Kidney (tissue), 14 donors: ENCODE results near the gene PIK3R1. TPM values are rescaled to one million over a fixed set of nuclear protein-coding genes. Genes with fewer than 3 reads are reported as not detected.

Experiments
- DNase-seq, 5 donors: peaks; one replicate each; pipeline ENCODE4 v3.0.0-alpha.2; 2013 to 2020
- FAIRE-seq: peaks from 2 replicates; lab custom pipeline; 2012; peaks lifted over from hg19 to GRCh38; lab: Jason Lieb, UNC
- H3K27ac ChIP-seq, 2 donors: one replicate each; pipeline ENCODE4 v1.7.0; 2013; ENCODE audit warnings: low read depth in 2 of 2, low read length in 2 of 2, inconsistent platforms in 1 of 2
- H3K27me3 ChIP-seq: one replicate; pipeline ENCODE4 v1.7.1; 2013; ENCODE audit warnings: low read length, inconsistent platforms; ENCODE audit not compliant: control insufficient read depth, insufficient read depth
- H3K36me3 ChIP-seq, 3 donors: one replicate each; pipeline versions ENCODE4 v1.7.0 to v1.7.1; 2013; ENCODE audit warnings: low read length in 3 of 3, control low read depth in 1 of 3, inconsistent platforms in 1 of 3; ENCODE audit not compliant: insufficient read depth in 3 of 3, control insufficient read depth in 2 of 3
- H3K4me1 ChIP-seq, 3 donors: one replicate each; pipeline versions ENCODE4 v1.7.0 to v1.7.1; 2013; ENCODE audit warnings: low read length in 3 of 3, inconsistent platforms in 1 of 3, low read depth in 1 of 3; ENCODE audit not compliant: control insufficient read depth in 2 of 3, insufficient read depth in 2 of 3
- H3K4me3 ChIP-seq, 3 donors: one replicate each; pipeline versions ENCODE4 v1.7.0 to v1.8.1; 2013; ENCODE audit warnings: low read length in 3 of 3, control low read depth in 1 of 3, inconsistent platforms in 1 of 3
- H3K9ac ChIP-seq, 3 donors: one replicate each; pipeline versions ENCODE4 v1.7.0 to v1.7.1; 2013; ENCODE audit warnings: low read length in 3 of 3, control low read depth in 1 of 3, inconsistent platforms in 1 of 3
- H3K9me3 ChIP-seq, 3 donors: one replicate each; pipeline versions ENCODE4 v1.7.0 to v1.7.1; 2013; ENCODE audit warnings: low read length in 3 of 3, control low read depth in 1 of 3, inconsistent platforms in 1 of 3; ENCODE audit not compliant: control insufficient read depth in 2 of 3, insufficient read depth in 1 of 3
- intact Hi-C: fragments of 100-400 bp; cut with DNase I; formaldehyde crosslinking; loops from one replicate; pipeline ENCODE4 v1.11.1; 2022
- polyA plus RNA-seq: library from polyadenylated mRNA; stranded (reverse); fragments of 350-450 nt; fragmentation: Illumina TruSeq; extraction: RNeasy Lipid Tissue Mini Kit (QIAGEN cat#74804); gene quantifications from one replicate; pipeline ENCODE4 v1.2.3, GENCODE V29; 2014; ENCODE audit warnings: low read depth, low replicate concordance; ENCODE audit not compliant: insufficient read depth
- total RNA-seq: library from RNA; stranded (reverse); fragmentation: NEBNext Ultra II Directional; extraction: Animal tissue kit (Norgen Biotek cat#: 25700); gene quantifications from one replicate; pipeline ENCODE4 v1.2.1, GENCODE V29; 2021
- TF ChIP-seq, protein P1 (sequence below): IDR thresholded peaks from 3 replicates; pipeline ENCODE4 v1.5.1; 2012; ENCODE audit warnings: mild to moderate bottlenecking, moderate library complexity, borderline replicate concordance; ENCODE audit not compliant: insufficient read depth; ENCODE audit errors: extremely low read depth
- donor health status: control.
- donor health status: control.
- donor health status: control.
- donor health status: control.
- donor health status: control.
- donor health status: DM: yes; HTN: yes; CAD: no.
- donor health status: Normal renal cell carcinoma (clear cell type).

The PIK3R1 gene
- total and polyA plus RNA-seq, 2 donors from 2014 or later: 26.6 to 138 TPM

DNA sequence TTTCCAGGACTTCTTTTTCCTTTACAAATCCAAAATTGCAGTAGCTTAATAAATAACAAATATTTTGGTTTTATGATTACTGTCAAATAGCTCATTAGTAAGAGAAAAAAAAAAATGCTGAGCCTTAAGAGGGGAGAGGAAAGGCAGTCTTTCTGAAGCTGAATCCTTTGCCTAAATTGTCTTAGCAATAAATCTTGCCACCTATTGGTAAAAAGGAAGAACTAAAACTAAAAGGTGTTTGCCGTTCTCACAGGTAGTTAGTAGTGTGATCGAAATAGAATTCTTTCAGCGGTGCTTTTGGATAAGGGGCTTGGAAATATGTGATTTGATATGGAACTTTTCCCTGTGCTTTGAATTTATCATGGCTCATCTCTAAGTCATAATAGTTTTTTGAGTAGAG lies 31.2 kb downstream of the PIK3R1 start:
- H3K9ac ChIP-seq: no peak overlapping the region
- no peaks in the 10 kb centered on the region for H3K36me3 ChIP-seq
- FAIRE-seq (no peak), DNase-seq (no peak)
- no peak overlapping the region for H3K27ac ChIP-seq
- TF ChIP-seq, protein P1, sequence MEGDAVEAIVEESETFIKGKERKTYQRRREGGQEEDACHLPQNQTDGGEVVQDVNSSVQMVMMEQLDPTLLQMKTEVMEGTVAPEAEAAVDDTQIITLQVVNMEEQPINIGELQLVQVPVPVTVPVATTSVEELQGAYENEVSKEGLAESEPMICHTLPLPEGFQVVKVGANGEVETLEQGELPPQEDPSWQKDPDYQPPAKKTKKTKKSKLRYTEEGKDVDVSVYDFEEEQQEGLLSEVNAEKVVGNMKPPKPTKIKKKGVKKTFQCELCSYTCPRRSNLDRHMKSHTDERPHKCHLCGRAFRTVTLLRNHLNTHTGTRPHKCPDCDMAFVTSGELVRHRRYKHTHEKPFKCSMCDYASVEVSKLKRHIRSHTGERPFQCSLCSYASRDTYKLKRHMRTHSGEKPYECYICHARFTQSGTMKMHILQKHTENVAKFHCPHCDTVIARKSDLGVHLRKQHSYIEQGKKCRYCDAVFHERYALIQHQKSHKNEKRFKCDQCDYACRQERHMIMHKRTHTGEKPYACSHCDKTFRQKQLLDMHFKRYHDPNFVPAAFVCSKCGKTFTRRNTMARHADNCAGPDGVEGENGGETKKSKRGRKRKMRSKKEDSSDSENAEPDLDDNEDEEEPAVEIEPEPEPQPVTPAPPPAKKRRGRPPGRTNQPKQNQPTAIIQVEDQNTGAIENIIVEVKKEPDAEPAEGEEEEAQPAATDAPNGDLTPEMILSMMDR: peak; percentile 12
- intact Hi-C loops: no loop called here
- H3K9me3 ChIP-seq: no peaks in the 10 kb centered on the region
- H3K4me3 ChIP-seq: no peak overlapping the region
- no peaks in the 10 kb centered on the region for H3K27me3 ChIP-seq
- H3K4me1 ChIP-seq: peaks cover 0 to 23% (median 10%) of the 10 kb centered on the region in 3 donors

DNA sequence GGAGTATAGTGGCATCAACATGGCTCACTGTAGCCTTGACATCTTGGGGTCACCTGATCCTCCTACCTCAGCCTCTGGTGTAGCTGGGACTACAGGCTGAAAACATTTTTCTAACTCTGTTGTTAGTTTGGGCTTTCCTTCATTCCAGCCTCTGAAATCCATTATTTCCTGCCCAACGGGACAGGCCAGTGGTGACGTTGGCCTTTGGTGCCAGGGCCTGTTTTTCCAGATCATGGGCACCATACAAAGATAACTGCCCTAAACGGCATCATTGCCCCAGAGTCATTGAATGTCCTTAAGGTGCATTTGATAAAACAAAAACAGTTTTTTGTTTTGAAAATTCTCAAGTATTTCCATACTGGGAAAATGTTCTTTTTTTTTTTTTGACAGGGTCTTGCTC lies 32.1 kb downstream of the PIK3R1 start:
- intact Hi-C loops: no loop called here
- no peak overlapping the region for H3K9ac ChIP-seq
- TF ChIP-seq, protein P1: no peak
- no peak for FAIRE-seq
- no peak overlapping the region for H3K4me3 ChIP-seq
- peaks cover 2 to 18% (median 10%) of the 10 kb centered on the region in 3 donors for H3K4me1 ChIP-seq
- DNase-seq: no peak
- no peaks in the 10 kb centered on the region for H3K9me3 ChIP-seq
- H3K36me3 ChIP-seq: no peaks in the 10 kb centered on the region
- H3K27ac ChIP-seq: no peak overlapping the region
- H3K27me3 ChIP-seq: no peaks in the 10 kb centered on the region

DNA sequence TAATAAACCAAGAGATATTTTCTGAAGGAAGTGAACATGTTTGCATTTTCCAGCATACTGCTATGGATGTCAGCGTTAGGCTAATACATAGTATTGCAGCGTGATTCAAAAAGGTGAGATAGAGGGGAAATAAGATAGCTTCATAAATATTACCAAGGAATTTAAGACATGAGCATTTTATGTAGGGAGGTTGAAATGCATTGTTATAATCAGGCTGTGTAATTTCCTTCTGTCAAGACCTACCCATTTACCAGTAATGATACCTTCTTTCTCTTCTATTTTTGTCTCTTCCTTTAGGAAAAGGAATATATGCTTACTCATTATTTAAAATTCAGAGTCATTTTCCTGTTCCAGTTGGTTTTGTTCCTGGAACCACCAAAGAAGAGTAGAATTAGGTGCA lies 33.3 kb downstream of the PIK3R1 start:
- TF ChIP-seq, protein P1: no peak
- H3K4me3 ChIP-seq: no peak overlapping the region
- H3K27ac ChIP-seq: no peak overlapping the region
- H3K9ac ChIP-seq: no peak overlapping the region
- peaks cover 7 to 20% (median 14%) of the 10 kb centered on the region in 3 donors for H3K4me1 ChIP-seq
- H3K9me3 ChIP-seq: no peaks in the 10 kb centered on the region
- no peaks in the 10 kb centered on the region for H3K36me3 ChIP-seq
- intact Hi-C loops: no loop called here
- FAIRE-seq (no peak), DNase-seq (no peak)
- H3K27me3 ChIP-seq: no peaks in the 10 kb centered on the region

DNA sequence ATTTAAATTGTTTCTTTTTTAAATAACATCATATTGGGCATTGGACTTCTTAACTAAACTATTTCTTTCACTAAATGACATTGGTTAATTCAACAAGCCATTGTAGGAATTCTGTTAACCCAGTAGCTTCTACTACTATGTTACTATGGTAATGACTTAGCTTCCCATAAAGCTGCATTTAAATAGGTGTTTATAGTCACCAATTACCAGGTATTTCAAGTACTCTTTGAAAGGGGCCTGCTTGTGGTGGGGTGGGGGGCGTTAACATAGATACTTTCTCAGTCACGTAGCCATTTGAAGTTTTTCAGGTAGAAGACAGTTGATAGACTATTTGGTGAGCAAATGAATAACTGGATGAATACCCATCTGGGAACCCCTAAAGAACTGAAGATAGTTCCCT lies 34.0 kb downstream of the PIK3R1 start:
- Histone ChIP-seq H3K4me1 (peaks cover 7 to 26% (median 14%) of the 10 kb centered on the region in 3 donors), H3K9me3 (no peaks in the 10 kb centered on the region), H3K36me3 (no peaks in the 10 kb centered on the region), H3K9ac (no peak overlapping the region), H3K4me3 (no peak overlapping the region), H3K27ac (no peak overlapping the region), H3K27me3 (no peaks in the 10 kb centered on the region)
- no peak for DNase-seq
- TF ChIP-seq, protein P1: no peak
- intact Hi-C loops: no loop called here
- no peak for FAIRE-seq
